GM21515 (cell line): Measurements from ENCODE around the gene SPOUT1.

Source experiments
- ATAC-seq: cut with Tn5 transposase; IDR thresholded peaks from one replicate; pipeline ENCODE4 v1.9.1; 2021; ENCODE audit not compliant: unreplicated experiment

The SPOUT1 gene

GRCh38 chr9:128838338-128838737 is 8.7 kb upstream of the SPOUT1 start:
- no peak for ATAC-seq

- no peak for ATAC-seq
Measured at GRCh38 chr9:128836509-128837145, 7.0 kb upstream of the SPOUT1 start.

- no peak for ATAC-seq
Measured at GRCh38 chr9:128835246-128836210, 5.9 kb upstream of the SPOUT1 start.

- no peak for ATAC-seq
Measured at GRCh38 chr9:128833696-128834095, 4.1 kb upstream of the SPOUT1 start.

- peak; percentile 9 for ATAC-seq
Measured at GRCh38 chr9:128828719-128829452, 708 bp downstream of the SPOUT1 start.

- ATAC-seq: no peak
Measured at GRCh38 chr9:128828267-128828666, 1.3 kb downstream of the SPOUT1 start.

GRCh38 chr9:128825923-128826700 is 3.5 kb downstream of the SPOUT1 start:
- ATAC-seq: no peak

GRCh38 chr9:128824911-128825310 is 4.7 kb downstream of the SPOUT1 start:
- ATAC-seq: no peak

GRCh38 chr9:128823903-128824406 is 5.6 kb downstream of the SPOUT1 start:
- ATAC-seq: no peak

GRCh38 chr9:128823362-128823902 is 6.2 kb downstream of the SPOUT1 start:
- no peak for ATAC-seq

- no peak for ATAC-seq
Measured at GRCh38 chr9:128822407-128823042, 7.1 kb downstream of the SPOUT1 start.

- ATAC-seq: no peak
Measured at GRCh38 chr9:128821584-128822406, 7.8 kb downstream of the SPOUT1 start.

- no peak for ATAC-seq
Measured at GRCh38 chr9:128820665-128821583, 8.7 kb downstream of the SPOUT1 start.

- ATAC-seq: no peak
Measured at GRCh38 chr9:128819716-128820664, 9.6 kb downstream of the SPOUT1 start.

GRCh38 chr9:128818839-128819715 is 10.5 kb downstream of the SPOUT1 start:
- ATAC-seq: peak; percentile 21
